ENCODE measurements around the gene TMX2. TPM values are rescaled to one million over a fixed set of nuclear protein-coding genes. Genes with fewer than 3 reads are reported as not detected.

TMX2 gene
- total RNA-seq, 1 experiment from 2014 or later: 93.9 TPM

- TF ChIP-seq SP1 (IDR thresholded peaks at IDR 0.05; ENCODE audit: low read depth) (no peak), POLR2A (IDR thresholded peaks at IDR 0.05; ENCODE audit: borderline replicate concordance, extremely low read depth, insufficient read depth, insufficient read length) (no peak), ZFX (IDR thresholded peaks at IDR 0.05) (no peak), JUND (IDR thresholded peaks at IDR 0.05) (no peak)
- TF ChIP-seq, protein P1, sequence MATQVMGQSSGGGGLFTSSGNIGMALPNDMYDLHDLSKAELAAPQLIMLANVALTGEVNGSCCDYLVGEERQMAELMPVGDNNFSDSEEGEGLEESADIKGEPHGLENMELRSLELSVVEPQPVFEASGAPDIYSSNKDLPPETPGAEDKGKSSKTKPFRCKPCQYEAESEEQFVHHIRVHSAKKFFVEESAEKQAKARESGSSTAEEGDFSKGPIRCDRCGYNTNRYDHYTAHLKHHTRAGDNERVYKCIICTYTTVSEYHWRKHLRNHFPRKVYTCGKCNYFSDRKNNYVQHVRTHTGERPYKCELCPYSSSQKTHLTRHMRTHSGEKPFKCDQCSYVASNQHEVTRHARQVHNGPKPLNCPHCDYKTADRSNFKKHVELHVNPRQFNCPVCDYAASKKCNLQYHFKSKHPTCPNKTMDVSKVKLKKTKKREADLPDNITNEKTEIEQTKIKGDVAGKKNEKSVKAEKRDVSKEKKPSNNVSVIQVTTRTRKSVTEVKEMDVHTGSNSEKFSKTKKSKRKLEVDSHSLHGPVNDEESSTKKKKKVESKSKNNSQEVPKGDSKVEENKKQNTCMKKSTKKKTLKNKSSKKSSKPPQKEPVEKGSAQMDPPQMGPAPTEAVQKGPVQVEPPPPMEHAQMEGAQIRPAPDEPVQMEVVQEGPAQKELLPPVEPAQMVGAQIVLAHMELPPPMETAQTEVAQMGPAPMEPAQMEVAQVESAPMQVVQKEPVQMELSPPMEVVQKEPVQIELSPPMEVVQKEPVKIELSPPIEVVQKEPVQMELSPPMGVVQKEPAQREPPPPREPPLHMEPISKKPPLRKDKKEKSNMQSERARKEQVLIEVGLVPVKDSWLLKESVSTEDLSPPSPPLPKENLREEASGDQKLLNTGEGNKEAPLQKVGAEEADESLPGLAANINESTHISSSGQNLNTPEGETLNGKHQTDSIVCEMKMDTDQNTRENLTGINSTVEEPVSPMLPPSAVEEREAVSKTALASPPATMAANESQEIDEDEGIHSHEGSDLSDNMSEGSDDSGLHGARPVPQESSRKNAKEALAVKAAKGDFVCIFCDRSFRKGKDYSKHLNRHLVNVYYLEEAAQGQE (IDR thresholded peaks at IDR 0.05; ENCODE audit: low read depth): no peak
Observed at GRCh38 chr11:57776577-57777210, 64.3 kb downstream of the TMX2 start (continued).

- no peaks in the 10 kb centered on the region for H3K27me3 ChIP-seq (ENCODE audit: insufficient read depth, low read length)
- H3K9me2 ChIP-seq (ENCODE audit: insufficient read depth): no peaks in the 10 kb centered on the region
- H3K4me1 ChIP-seq (ENCODE audit: control insufficient read depth in 1 of 2, insufficient read depth in 2 of 2, low read length in 2 of 2): peaks cover 90 to 98% of the 10 kb centered on the region in 2 experiments
- H3K79me2 ChIP-seq (ENCODE audit: insufficient read depth, low read length): peaks cover 100% of the 10 kb centered on the region
- intact Hi-C loops (cut with micrococcal nuclease): loop anchor here (2.0 kb wide), 1 partner anchor 15 kb away; no protein-coding TSS in a partner anchor
- H3K36me3 ChIP-seq (ENCODE audit: control insufficient read depth in 1 of 2, insufficient read depth in 2 of 2, low read length in 2 of 2): no peaks in the 10 kb centered on the region
- no peaks in the 10 kb centered on the region for H3K9me3 ChIP-seq (ENCODE audit: control insufficient read depth in 1 of 2, insufficient read depth in 1 of 2, low read depth in 1 of 2, low read length in 2 of 2)
- ChIA-PET CTCF (interaction anchor here (0.9 to 4.5 kb wide), 3 partner anchors 17 to 26 kb away, joined by 3 to 30 read pairs (median 12); partner anchors contain the start of genes BTBD18 and CTNND1), RAD21 (ENCODE audit: low non-redundant PET in 1 of 2, low total read pairs in 2 of 2, uncharacterized antibody in 2 of 2, unreplicated experiment in 2 of 2) (interaction anchor here (1.1 to 1.5 kb wide), 3 partner anchors 16 to 23 kb away, joined by 3 to 7 read pairs (median 3); partner anchors contain the start of gene CTNND1 (in 2 of the 2)), POLR2A (interaction anchor here (1.0 to 2.8 kb wide), 7 partner anchors 7 to 798 kb away, joined by 3 to 22 read pairs (median 10); partner anchors contain the start of genes CTNND1 and SELENOH)
- peak overlapping the region; percentile 69 for H3K9ac ChIP-seq (ENCODE audit: low read length)
- peak overlapping the region; percentile 89 for H3K27ac ChIP-seq (ENCODE audit: low read depth, low read length)
- H4K20me1 ChIP-seq (ENCODE audit: insufficient read depth): peaks cover 2% of the 10 kb centered on the region; the same call in 1 of the 2 replicates
- BruUV-seq (replicated peaks): TSS peak; percentile 93
- ATAC-seq (peak; percentile 12), DNase-seq (ENCODE audit: low read depth, low spot score) (no peak)
- H2AFZ ChIP-seq (ENCODE audit: low read depth, low read length, poor library complexity, severe bottlenecking): no peak overlapping the region
- peak overlapping the region; percentile 28 to 49 for H3K4me3 ChIP-seq (replicated peaks in 1 of 2; ENCODE audit: low read depth in 1 of 2, low read length in 2 of 2)
- peak overlapping the region; percentile 72 for H3K4me2 ChIP-seq (ENCODE audit: low read length)
- TF ChIP-seq CBX3 (IDR thresholded peaks at IDR 0.05; ENCODE audit: low read depth): no peak
- no peak for TF ChIP-seq EZH2 (IDR thresholded peaks at IDR 0.05)
- TF ChIP-seq, protein P2, sequence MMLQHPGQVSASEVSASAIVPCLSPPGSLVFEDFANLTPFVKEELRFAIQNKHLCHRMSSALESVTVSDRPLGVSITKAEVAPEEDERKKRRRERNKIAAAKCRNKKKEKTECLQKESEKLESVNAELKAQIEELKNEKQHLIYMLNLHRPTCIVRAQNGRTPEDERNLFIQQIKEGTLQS (IDR thresholded peaks at IDR 0.05): no peak
- no peak for TF ChIP-seq POLR2A (IDR thresholded peaks at IDR 0.05; ENCODE audit: borderline replicate concordance, extremely low read depth, insufficient read depth, insufficient read length)
- TF ChIP-seq, protein P1 (IDR thresholded peaks at IDR 0.05; ENCODE audit: low read depth): no peak
- TF ChIP-seq SP1 (IDR thresholded peaks at IDR 0.05; ENCODE audit: low read depth): no peak
- TF ChIP-seq, protein P3, sequence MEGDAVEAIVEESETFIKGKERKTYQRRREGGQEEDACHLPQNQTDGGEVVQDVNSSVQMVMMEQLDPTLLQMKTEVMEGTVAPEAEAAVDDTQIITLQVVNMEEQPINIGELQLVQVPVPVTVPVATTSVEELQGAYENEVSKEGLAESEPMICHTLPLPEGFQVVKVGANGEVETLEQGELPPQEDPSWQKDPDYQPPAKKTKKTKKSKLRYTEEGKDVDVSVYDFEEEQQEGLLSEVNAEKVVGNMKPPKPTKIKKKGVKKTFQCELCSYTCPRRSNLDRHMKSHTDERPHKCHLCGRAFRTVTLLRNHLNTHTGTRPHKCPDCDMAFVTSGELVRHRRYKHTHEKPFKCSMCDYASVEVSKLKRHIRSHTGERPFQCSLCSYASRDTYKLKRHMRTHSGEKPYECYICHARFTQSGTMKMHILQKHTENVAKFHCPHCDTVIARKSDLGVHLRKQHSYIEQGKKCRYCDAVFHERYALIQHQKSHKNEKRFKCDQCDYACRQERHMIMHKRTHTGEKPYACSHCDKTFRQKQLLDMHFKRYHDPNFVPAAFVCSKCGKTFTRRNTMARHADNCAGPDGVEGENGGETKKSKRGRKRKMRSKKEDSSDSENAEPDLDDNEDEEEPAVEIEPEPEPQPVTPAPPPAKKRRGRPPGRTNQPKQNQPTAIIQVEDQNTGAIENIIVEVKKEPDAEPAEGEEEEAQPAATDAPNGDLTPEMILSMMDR (IDR thresholded peaks at IDR 0.05 in 2 of 3, conservative IDR thresholded peaks at IDR 0.05 in 1 of 3; ENCODE audit: borderline replicate concordance in 1 of 3, insufficient read depth in 1 of 3, low read depth in 2 of 3, low read length in 2 of 3): no peak
- TF ChIP-seq FOSL1 (IDR thresholded peaks at IDR 0.05; ENCODE audit: low read depth): no peak
- no peak for TF ChIP-seq ZBTB33 (IDR thresholded peaks at IDR 0.05; ENCODE audit: extremely low read depth, insufficient replicate concordance, low read length)
Observed at GRCh38 chr11:57777969-57778317, 65.5 kb downstream of the TMX2 start.
